G401.6 (cell line): ENCODE measurements around the gene CHRNB4.

ENCODE experiments used
- FAIRE-seq: peaks from 2 replicates; lab custom pipeline; 2012; peaks lifted over from hg19 to GRCh38; lab: Jason Lieb, UNC

The CHRNB4 gene

GRCh38 chr15:78630886-78631633 lies 9.9 kb downstream of the CHRNB4 start:
- no peak for FAIRE-seq

GRCh38 chr15:78629716-78630065 lies 11.3 kb downstream of the CHRNB4 start:
- FAIRE-seq = no peak

- FAIRE-seq = no peak
These were observed 11.8 kb downstream of the CHRNB4 start for GRCh38 chr15:78629031-78629715.

- no peak for FAIRE-seq
These were observed 12.8 kb downstream of the CHRNB4 start for GRCh38 chr15:78628227-78628626.

GRCh38 chr15:78627348-78627747 lies 13.7 kb downstream of the CHRNB4 start:
- no peak for FAIRE-seq

GRCh38 chr15:78626381-78626995 lies 14.5 kb downstream of the CHRNB4 start:
- FAIRE-seq = no peak

- no peak for FAIRE-seq
These were observed 15.3 kb downstream of the CHRNB4 start for GRCh38 chr15:78625606-78626280.

- FAIRE-seq = no peak
These were observed 16.1 kb downstream of the CHRNB4 start for GRCh38 chr15:78624651-78625590.

GRCh38 chr15:78623786-78624497 lies 17.1 kb downstream of the CHRNB4 start:
- no peak for FAIRE-seq

- no peak for FAIRE-seq
These were observed 19.1 kb downstream of the CHRNB4 start for GRCh38 chr15:78621810-78622402.

GRCh38 chr15:78620527-78621421 lies 20.2 kb downstream of the CHRNB4 start, which contains the start of gene CHRNA3:
CHRNA3 (minus strand) TSS chr15:78620996; CDS start chr15:78620794, 202 bp downstream.
- FAIRE-seq = no peak

GRCh38 chr15:78620021-78620526 lies 20.9 kb downstream of the CHRNB4 start:
- FAIRE-seq = no peak

- no peak for FAIRE-seq
These were observed 21.7 kb downstream of the CHRNB4 start for GRCh38 chr15:78619022-78619950.

GRCh38 chr15:78618490-78618934 lies 22.5 kb downstream of the CHRNB4 start:
- FAIRE-seq = peak; percentile 92

- FAIRE-seq = no peak
These were observed 22.9 kb downstream of the CHRNB4 start for GRCh38 chr15:78618064-78618463.

GRCh38 chr15:78617516-78617915 lies 23.5 kb downstream of the CHRNB4 start:
- FAIRE-seq = no peak

- FAIRE-seq = no peak
These were observed 23.9 kb downstream of the CHRNB4 start for GRCh38 chr15:78617076-78617475.

GRCh38 chr15:78616506-78616905 lies 24.5 kb downstream of the CHRNB4 start:
- FAIRE-seq = no peak
